GM18498 (cell line): ENCODE results near the gene TSHZ3.

Experiments
- ATAC-seq: cut with Tn5 transposase; IDR thresholded peaks from one replicate; pipeline ENCODE4 v1.9.1; 2021; ENCODE audit warnings: mild to moderate bottlenecking, moderate library complexity; ENCODE audit not compliant: unreplicated experiment

TSHZ3 gene

GRCh38 chr19:31339411-31339810, 9.8 kb downstream of the TSHZ3 start:
- no peak for ATAC-seq

GRCh38 chr19:31338069-31338776, 11.0 kb downstream of the TSHZ3 start:
- ATAC-seq = no peak

- ATAC-seq = no peak
Measured at GRCh38 chr19:31337008-31337914, 12.0 kb downstream of the TSHZ3 start.

- ATAC-seq = no peak
Measured at GRCh38 chr19:31335716-31336115, 13.5 kb downstream of the TSHZ3 start.

- no peak for ATAC-seq
Measured at GRCh38 chr19:31334849-31335624, 14.2 kb downstream of the TSHZ3 start.

- no peak for ATAC-seq
Measured at GRCh38 chr19:31334101-31334848, 15.0 kb downstream of the TSHZ3 start.

- ATAC-seq = no peak
Measured at GRCh38 chr19:31332096-31332495, 17.1 kb downstream of the TSHZ3 start.

GRCh38 chr19:31331536-31331935, 17.7 kb downstream of the TSHZ3 start:
- no peak for ATAC-seq

GRCh38 chr19:31330761-31331160, 18.5 kb downstream of the TSHZ3 start:
- no peak for ATAC-seq

- no peak for ATAC-seq
Measured at GRCh38 chr19:31330237-31330636, 19.0 kb downstream of the TSHZ3 start.

GRCh38 chr19:31329819-31330218, 19.4 kb downstream of the TSHZ3 start:
- ATAC-seq = no peak

- no peak for ATAC-seq
Measured at GRCh38 chr19:31328238-31328637, 21.0 kb downstream of the TSHZ3 start.

GRCh38 chr19:31326329-31327028, 22.8 kb downstream of the TSHZ3 start:
- ATAC-seq = no peak

GRCh38 chr19:31325342-31325741, 23.9 kb downstream of the TSHZ3 start:
- no peak for ATAC-seq

- no peak for ATAC-seq
Measured at GRCh38 chr19:31319465-31319864, 29.8 kb downstream of the TSHZ3 start.

GRCh38 chr19:31318790-31319425, 30.3 kb downstream of the TSHZ3 start:
- no peak for ATAC-seq

- no peak for ATAC-seq
Measured at GRCh38 chr19:31317570-31317969, 31.7 kb downstream of the TSHZ3 start.

- ATAC-seq = no peak
Measured at GRCh38 chr19:31317093-31317492, 32.1 kb downstream of the TSHZ3 start.

- no peak for ATAC-seq
Measured at GRCh38 chr19:31316201-31316951, 32.9 kb downstream of the TSHZ3 start.
